Glomerular visceral epithelial cell (primary cell): ENCODE data around the gene EDN2.

Source experiments
- DNase-seq: peaks from one replicate; pipeline ENCODE4 v3.0.0-alpha.2; 2016; ENCODE audit errors: extremely low spot score

The EDN2 gene

GRCh38 chr1:41483001-41483850, 1.3 kb downstream of the EDN2 start:
- no peak for DNase-seq

GRCh38 chr1:41482001-41482765, 2.3 kb downstream of the EDN2 start:
- peak; percentile 86 for DNase-seq

GRCh38 chr1:41481109-41481775, 3.2 kb downstream of the EDN2 start:
- no peak for DNase-seq

GRCh38 chr1:41480204-41481108, 4.0 kb downstream of the EDN2 start:
- peak; percentile 48 for DNase-seq

- DNase-seq: no peak
Observed at GRCh38 chr1:41479808-41480160, 4.7 kb downstream of the EDN2 start.

GRCh38 chr1:41479000-41479807, 5.3 kb downstream of the EDN2 start:
- no peak for DNase-seq

- no peak for DNase-seq
Observed at GRCh38 chr1:41478118-41478748, 6.2 kb downstream of the EDN2 start.

GRCh38 chr1:41476807-41477361, 7.6 kb downstream of the EDN2 start:
- DNase-seq: no peak

GRCh38 chr1:41475859-41476567, 8.5 kb downstream of the EDN2 start:
- no peak for DNase-seq

GRCh38 chr1:41475346-41475745, 9.1 kb downstream of the EDN2 start:
- no peak for DNase-seq

- no peak for DNase-seq
Observed at GRCh38 chr1:41474490-41475271, 9.8 kb downstream of the EDN2 start.

- no peak for DNase-seq
Observed at GRCh38 chr1:41473738-41474362, 10.6 kb downstream of the EDN2 start.

- no peak for DNase-seq
Observed at GRCh38 chr1:41471658-41472057, 12.8 kb downstream of the EDN2 start.

- DNase-seq: no peak
Observed at GRCh38 chr1:41469706-41470105, 14.8 kb downstream of the EDN2 start.

GRCh38 chr1:41468122-41468762, 16.2 kb downstream of the EDN2 start:
- no peak for DNase-seq

- no peak for DNase-seq
Observed at GRCh38 chr1:41467673-41468072, 16.8 kb downstream of the EDN2 start.

- no peak for DNase-seq
Observed at GRCh38 chr1:41466146-41466545, 18.3 kb downstream of the EDN2 start.
